H1 (cell line): ENCODE measurements around the gene CHD6. TPM values are rescaled to one million over a fixed set of nuclear protein-coding genes. Genes with fewer than 3 reads are reported as not detected.

Experiments
- MAFK ChIP-seq: IDR thresholded peaks from 2 replicates; pipeline ENCODE4 v1.6.1; 2012; ENCODE audit warnings: low read depth, mild to moderate bottlenecking, improper control_type of control experiment, low read length
- SAP30 ChIP-seq: fragments of 300-600 bp; sonication (generic); IDR thresholded peaks from 2 replicates; pipeline ENCODE4 v1.7.1; 2012; ENCODE audit warnings: low read length, moderate library complexity, mild to moderate bottlenecking, inconsistent platforms; ENCODE audit not compliant: insufficient read depth, insufficient replicate concordance
- polyA plus RNA-seq, 7 experiments: library from polyadenylated mRNA; depleted of rRNA in 3 of 7; stranded (reverse) in 5 of 7; unstranded in 2 of 7; fragments of >200 nt in 5 of 7; fragments of 200-250 nt in 2 of 7; gene quantifications; 1 replicate in 5 of 7; 2 replicates in 1 of 7; 4 replicates in 1 of 7; pipeline versions ENCODE4 v1.2.1 to v1.2.3, GENCODE V29; 2011 to 2013; ENCODE audit warnings: missing spikeins in 2 of 7, mixed read lengths in 2 of 7
- total RNA-seq: library from RNA; stranded (reverse); fragmentation: NEBNext Ultra II Directional; extraction: Animal tissue kit (Norgen Biotek cat#: 25700); gene quantifications from 2 replicates; pipeline ENCODE4 v1.2.1, GENCODE V29; 2021

Gene CHD6
- total and polyA plus RNA-seq, 2 of the 8 experiments (the other 6 are each of a cell fraction or from before 2014, with no cell fraction given) = 11.1 to 62.9 TPM

GRCh38 chr20:41394081-41394480 is 224.1 kb downstream of the CHD6 start (continued):
- TF ChIP-seq SAP30 = no peak
- no peak for TF ChIP-seq MAFK
- TF ChIP-seq, all 59 proteins: peak for 0
